PC-3 (cell line): ENCODE measurements around the gene NLRP10. TPM values are rescaled to one million over a fixed set of nuclear protein-coding genes. Genes with fewer than 3 reads are reported as not detected.

Experiments
- ATAC-seq: fragments of 200-7000 bp; cut with Tn5 transposase; 2 replicates; pipeline ENCODE4 v1.9.1; 2020; ENCODE audit warnings: mild to moderate bottlenecking, moderate library complexity
- BruUV-seq: library from RNA; stranded (reverse); fragments of 400-500 nt; replicated peaks from 2 replicates; lab custom pipeline; 2021; lab: Mats Ljungman, UMichigan
- CTCF ChIA-PET: fragments of 300-600 bp; sonication (Branson Sonifier 250); formaldehyde crosslinking; loops from one replicate; lab custom pipeline; 2022; ENCODE audit warnings: antibody characterized with exemption; lab: Charles Lee
- POLR2A ChIA-PET: fragments of 300-600 bp; sonication (Branson Sonifier 250); formaldehyde crosslinking; loops from one replicate; lab custom pipeline; 2022; ENCODE audit warnings: antibody characterized with exemption; ENCODE audit not compliant: unreplicated experiment; lab: Charles Lee
- DNase-seq: peaks from one replicate; pipeline ENCODE4 v3.0.0-alpha.2; 2015
- H2AFZ ChIP-seq: fragments of 300-600 bp; sonication (generic); 2 replicates; pipeline ENCODE4 v1.6.0; 2016; ENCODE audit warnings: antibody characterized with exemption, low read length
- H3F3A ChIP-seq: fragments of 300-600 bp; sonication (generic); one replicate; pipeline ENCODE4 v1.6.0; 2017; ENCODE audit warnings: antibody characterized with exemption, low read length, control low read depth, mild to moderate bottlenecking; ENCODE audit not compliant: unreplicated experiment
- H3K27ac ChIP-seq: fragments of 300-600 bp; sonication (generic); 2 replicates; pipeline ENCODE4 v1.5.1; 2016; ENCODE audit warnings: mild to moderate bottlenecking, low read length
- H3K27me3 ChIP-seq: fragments of 300-600 bp; sonication (generic); 2 replicates; pipeline ENCODE4 v1.6.1; 2016; ENCODE audit warnings: low read length, mixed read lengths
- H3K36me3 ChIP-seq: fragments of 300-600 bp; sonication (generic); 2 replicates; pipeline ENCODE4 v1.6.1; 2016; ENCODE audit warnings: low read depth, mixed run types, low read length, mixed read lengths
- H3K4me1 ChIP-seq: fragments of 300-600 bp; sonication (generic); 2 replicates; pipeline ENCODE4 v1.5.1; 2016; ENCODE audit warnings: low read length; ENCODE audit not compliant: insufficient read depth
- H3K4me2 ChIP-seq: fragments of 300-600 bp; sonication (generic); 2 replicates; pipeline ENCODE4 v1.6.0; 2016; ENCODE audit warnings: low read length
- H3K4me3 ChIP-seq: fragments of 300-600 bp; sonication (generic); 2 replicates; pipeline ENCODE4 v1.5.1; 2016; ENCODE audit warnings: mild to moderate bottlenecking, low read length, mixed read lengths
- H3K79me2 ChIP-seq: fragments of 300-600 bp; sonication (generic); 2 replicates; pipeline ENCODE4 v1.6.1; 2017; ENCODE audit warnings: low read length, mixed read lengths
- H3K9ac ChIP-seq: fragments of 300-600 bp; sonication (generic); 2 replicates; pipeline ENCODE4 v1.6.0; 2016; ENCODE audit warnings: mild to moderate bottlenecking, low read length
- H3K9me2 ChIP-seq: fragments of 300-600 bp; sonication (generic); replicated peaks from 2 replicates; pipeline ENCODE4 v1.6.1; 2016; ENCODE audit warnings: mixed run types, low read length, mixed read lengths
- H3K9me3 ChIP-seq: fragments of 300-600 bp; sonication (generic); 2 replicates; pipeline ENCODE4 v1.6.1; 2016; ENCODE audit warnings: low read length, mixed read lengths
- H4K20me1 ChIP-seq: fragments of 300-600 bp; sonication (generic); 2 replicates; pipeline ENCODE4 v1.6.1; 2016; ENCODE audit warnings: low read length, mixed read lengths
- EZH2 ChIP-seq: fragments of 300-600 bp; sonication (generic); IDR thresholded peaks from one replicate; pipeline ENCODE4 v1.6.1; 2017; ENCODE audit warnings: antibody characterized with exemption, mild to moderate bottlenecking, low read length; ENCODE audit not compliant: unreplicated experiment
- EZH2phosphoT487 ChIP-seq: fragments of 300-600 bp; sonication (generic); IDR thresholded peaks from 2 replicates; pipeline ENCODE4 v1.6.1; 2018; ENCODE audit warnings: mild to moderate bottlenecking, antibody characterized with exemption, low read length, borderline replicate concordance
- intact Hi-C: fragments of 100-400 bp; cut with micrococcal nuclease; formaldehyde crosslinking; loops from 2 replicates; pipeline ENCODE4 v1.9.0; 2023
- total RNA-seq: library from RNA; depleted of rRNA; stranded (reverse); fragments of >200 nt; gene quantifications from 2 replicates; pipeline ENCODE4 v1.2.3, GENCODE V29; 2014
- TF ChIP-seq, protein P1 (sequence below): fragments of 300-600 bp; sonication (generic); conservative IDR thresholded peaks from 2 replicates; pipeline ENCODE4 v1.5.1; 2017; ENCODE audit warnings: antibody characterized with exemption, low read depth, mild to moderate bottlenecking, low read length

The NLRP10 gene
- total RNA-seq, 1 experiment from 2014 or later, result 1.9 TPM

DNA sequence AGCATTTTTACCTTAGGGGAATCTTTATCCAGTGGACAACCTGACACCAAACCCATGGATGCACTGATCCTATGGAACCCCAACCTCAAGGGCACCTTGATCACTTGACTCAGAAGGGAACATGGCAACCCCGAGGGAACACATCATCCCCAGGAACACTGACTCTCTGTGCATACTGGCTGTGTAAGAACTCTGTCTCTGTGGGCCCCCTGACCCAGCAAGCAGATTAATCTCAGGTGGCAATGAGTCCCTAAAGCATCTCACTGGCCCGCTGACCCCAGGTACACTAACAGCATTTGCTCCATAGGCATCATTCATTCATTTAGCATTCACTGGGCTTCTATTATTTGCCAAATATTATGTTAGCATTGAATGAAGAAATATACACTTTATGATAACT, 38.8 kb upstream of the NLRP10 start:
- no peak for ATAC-seq
- H4K20me1 ChIP-seq, result no peaks in the 10 kb centered on the region
- no peaks in the 10 kb centered on the region for H3K79me2 ChIP-seq
- H3K27me3 ChIP-seq, result no peaks in the 10 kb centered on the region
- H3K9me3 ChIP-seq, result no peaks in the 10 kb centered on the region
- ChIA-PET CTCF (no interaction called here), POLR2A (no interaction called here)
- DNase-seq, result no peak
- H3K36me3 ChIP-seq, result peaks cover 9% of the 10 kb centered on the region; the same call in 1 of the 2 replicates
- H3K4me3 ChIP-seq, result no peak overlapping the region
- no peak overlapping the region for H3K4me2 ChIP-seq
- intact Hi-C loops, result no loop called here
- no peak overlapping the region for H3K27ac ChIP-seq
- H2AFZ ChIP-seq, result no peak overlapping the region
- no peak overlapping the region for H3K9ac ChIP-seq
- no peaks in the 10 kb centered on the region for H3F3A ChIP-seq
- H3K9me2 ChIP-seq, result no peaks in the 10 kb centered on the region
- no peaks in the 10 kb centered on the region for H3K4me1 ChIP-seq
- TSS peak; percentile 10 for BruUV-seq
- TF ChIP-seq, protein P1, sequence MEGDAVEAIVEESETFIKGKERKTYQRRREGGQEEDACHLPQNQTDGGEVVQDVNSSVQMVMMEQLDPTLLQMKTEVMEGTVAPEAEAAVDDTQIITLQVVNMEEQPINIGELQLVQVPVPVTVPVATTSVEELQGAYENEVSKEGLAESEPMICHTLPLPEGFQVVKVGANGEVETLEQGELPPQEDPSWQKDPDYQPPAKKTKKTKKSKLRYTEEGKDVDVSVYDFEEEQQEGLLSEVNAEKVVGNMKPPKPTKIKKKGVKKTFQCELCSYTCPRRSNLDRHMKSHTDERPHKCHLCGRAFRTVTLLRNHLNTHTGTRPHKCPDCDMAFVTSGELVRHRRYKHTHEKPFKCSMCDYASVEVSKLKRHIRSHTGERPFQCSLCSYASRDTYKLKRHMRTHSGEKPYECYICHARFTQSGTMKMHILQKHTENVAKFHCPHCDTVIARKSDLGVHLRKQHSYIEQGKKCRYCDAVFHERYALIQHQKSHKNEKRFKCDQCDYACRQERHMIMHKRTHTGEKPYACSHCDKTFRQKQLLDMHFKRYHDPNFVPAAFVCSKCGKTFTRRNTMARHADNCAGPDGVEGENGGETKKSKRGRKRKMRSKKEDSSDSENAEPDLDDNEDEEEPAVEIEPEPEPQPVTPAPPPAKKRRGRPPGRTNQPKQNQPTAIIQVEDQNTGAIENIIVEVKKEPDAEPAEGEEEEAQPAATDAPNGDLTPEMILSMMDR, result no peak
- TF ChIP-seq EZH2phosphoT487 (no peak), EZH2 (no peak)

DNA sequence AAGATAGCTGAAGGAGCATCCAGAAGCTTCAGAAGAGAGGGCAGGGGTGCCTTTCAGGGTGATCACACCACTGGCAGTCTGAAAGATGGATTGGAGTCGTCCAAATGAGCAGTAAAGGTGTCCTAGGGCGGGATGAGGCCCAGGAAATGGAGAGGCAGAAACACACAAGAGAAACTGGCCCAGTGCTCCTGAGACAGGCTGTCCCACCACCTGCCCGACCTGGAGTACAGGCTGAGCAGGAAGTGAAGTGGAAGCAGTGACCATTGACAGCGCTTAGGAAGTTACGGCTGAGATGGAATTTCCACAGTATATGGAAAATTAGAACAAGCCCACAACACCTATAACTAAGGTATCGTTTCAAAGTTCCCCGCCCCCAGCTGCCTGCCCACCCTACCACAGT, 37.9 kb upstream of the NLRP10 start:
- intact Hi-C loops, result no loop called here
- H3K27me3 ChIP-seq, result no peaks in the 10 kb centered on the region

DNA sequence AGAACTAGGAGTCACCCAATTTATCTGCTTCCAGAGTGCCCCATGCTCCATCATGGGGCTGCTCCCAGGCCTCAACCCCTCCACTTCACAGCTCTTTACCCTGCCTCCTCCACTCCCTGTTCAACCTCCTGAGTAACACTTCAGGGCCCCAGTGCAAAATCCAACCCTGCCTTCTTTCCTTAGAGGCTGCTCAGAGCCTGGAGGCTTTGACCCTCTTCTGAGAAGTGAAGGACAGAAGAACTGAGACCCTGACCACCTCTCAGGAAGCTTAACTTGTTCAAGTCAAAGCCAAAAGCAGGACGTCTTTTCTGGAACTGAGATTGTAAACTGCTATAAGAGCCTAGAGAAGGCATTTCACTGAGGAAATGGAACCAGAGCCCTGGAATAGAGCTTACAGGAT, 37.4 kb upstream of the NLRP10 start:
- Histone ChIP-seq H3K9ac (no peak overlapping the region), H2AFZ (no peak overlapping the region), H3K4me2 (no peak overlapping the region), H4K20me1 (no peaks in the 10 kb centered on the region), H3F3A (no peaks in the 10 kb centered on the region), H3K4me1 (no peaks in the 10 kb centered on the region), H3K9me2 (no peaks in the 10 kb centered on the region), H3K79me2 (no peaks in the 10 kb centered on the region), H3K36me3 (peaks cover 21% of the 10 kb centered on the region), H3K9me3 (no peaks in the 10 kb centered on the region), H3K4me3 (no peak overlapping the region), H3K27ac (no peak overlapping the region), H3K27me3 (no peaks in the 10 kb centered on the region)
- no TSS peak for BruUV-seq
- ATAC-seq (no peak), DNase-seq (no peak)
- ChIA-PET CTCF (no interaction called here), POLR2A (no interaction called here)
- intact Hi-C loops, result no loop called here
- TF ChIP-seq EZH2, result no peak
- TF ChIP-seq, protein P1, result no peak
- no peak for TF ChIP-seq EZH2phosphoT487

More for the DNA sequence above, 37.9 kb upstream of the NLRP10 start:
- Histone ChIP-seq H3K9me3 (no peaks in the 10 kb centered on the region), H3K79me2 (no peaks in the 10 kb centered on the region), H3K27ac (no peak overlapping the region), H3K4me1 (no peaks in the 10 kb centered on the region), H4K20me1 (no peaks in the 10 kb centered on the region), H2AFZ (no peak overlapping the region), H3K9ac (no peak overlapping the region), H3K9me2 (no peaks in the 10 kb centered on the region), H3K36me3 (peaks cover 16% of the 10 kb centered on the region), H3F3A (no peaks in the 10 kb centered on the region), H3K4me3 (no peak overlapping the region), H3K4me2 (no peak overlapping the region)
- DNase-seq (no peak), ATAC-seq (no peak)
- BruUV-seq, result no TSS peak
- POLR2A ChIA-PET, result interaction anchor here (0.6 kb wide), 1 partner anchor 97 kb away, joined by 4 read pairs; no protein-coding TSS in a partner anchor
- CTCF ChIA-PET, result no interaction called here
- TF ChIP-seq EZH2phosphoT487, result no peak
- TF ChIP-seq, protein P1, result no peak
- no peak for TF ChIP-seq EZH2
